GM21515 (cell line): Measurements from ENCODE around the gene ABCA7.

Experiments used
- ATAC-seq: cut with Tn5 transposase; IDR thresholded peaks from one replicate; pipeline ENCODE4 v1.9.1; 2021; ENCODE audit not compliant: unreplicated experiment

Gene ABCA7, protein sequence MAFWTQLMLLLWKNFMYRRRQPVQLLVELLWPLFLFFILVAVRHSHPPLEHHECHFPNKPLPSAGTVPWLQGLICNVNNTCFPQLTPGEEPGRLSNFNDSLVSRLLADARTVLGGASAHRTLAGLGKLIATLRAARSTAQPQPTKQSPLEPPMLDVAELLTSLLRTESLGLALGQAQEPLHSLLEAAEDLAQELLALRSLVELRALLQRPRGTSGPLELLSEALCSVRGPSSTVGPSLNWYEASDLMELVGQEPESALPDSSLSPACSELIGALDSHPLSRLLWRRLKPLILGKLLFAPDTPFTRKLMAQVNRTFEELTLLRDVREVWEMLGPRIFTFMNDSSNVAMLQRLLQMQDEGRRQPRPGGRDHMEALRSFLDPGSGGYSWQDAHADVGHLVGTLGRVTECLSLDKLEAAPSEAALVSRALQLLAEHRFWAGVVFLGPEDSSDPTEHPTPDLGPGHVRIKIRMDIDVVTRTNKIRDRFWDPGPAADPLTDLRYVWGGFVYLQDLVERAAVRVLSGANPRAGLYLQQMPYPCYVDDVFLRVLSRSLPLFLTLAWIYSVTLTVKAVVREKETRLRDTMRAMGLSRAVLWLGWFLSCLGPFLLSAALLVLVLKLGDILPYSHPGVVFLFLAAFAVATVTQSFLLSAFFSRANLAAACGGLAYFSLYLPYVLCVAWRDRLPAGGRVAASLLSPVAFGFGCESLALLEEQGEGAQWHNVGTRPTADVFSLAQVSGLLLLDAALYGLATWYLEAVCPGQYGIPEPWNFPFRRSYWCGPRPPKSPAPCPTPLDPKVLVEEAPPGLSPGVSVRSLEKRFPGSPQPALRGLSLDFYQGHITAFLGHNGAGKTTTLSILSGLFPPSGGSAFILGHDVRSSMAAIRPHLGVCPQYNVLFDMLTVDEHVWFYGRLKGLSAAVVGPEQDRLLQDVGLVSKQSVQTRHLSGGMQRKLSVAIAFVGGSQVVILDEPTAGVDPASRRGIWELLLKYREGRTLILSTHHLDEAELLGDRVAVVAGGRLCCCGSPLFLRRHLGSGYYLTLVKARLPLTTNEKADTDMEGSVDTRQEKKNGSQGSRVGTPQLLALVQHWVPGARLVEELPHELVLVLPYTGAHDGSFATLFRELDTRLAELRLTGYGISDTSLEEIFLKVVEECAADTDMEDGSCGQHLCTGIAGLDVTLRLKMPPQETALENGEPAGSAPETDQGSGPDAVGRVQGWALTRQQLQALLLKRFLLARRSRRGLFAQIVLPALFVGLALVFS (N-terminal part only)

GRCh38 chr19:1039646-1040475 is at the start of gene ABCA7:
TSS of gene ABCA7 (plus strand) at chr19:1040107. CDS start at chr19:1041362, 1,255 bp downstream.
- peak; percentile 66 for ATAC-seq

GRCh38 chr19:990119-990571 is 49.8 kb upstream of the ABCA7 start:
- no peak for ATAC-seq

GRCh38 chr19:990746-991145 is 49.2 kb upstream of the ABCA7 start:
- ATAC-seq, result no peak

GRCh38 chr19:991174-991931 is 48.6 kb upstream of the ABCA7 start:
- ATAC-seq, result no peak

DNA sequence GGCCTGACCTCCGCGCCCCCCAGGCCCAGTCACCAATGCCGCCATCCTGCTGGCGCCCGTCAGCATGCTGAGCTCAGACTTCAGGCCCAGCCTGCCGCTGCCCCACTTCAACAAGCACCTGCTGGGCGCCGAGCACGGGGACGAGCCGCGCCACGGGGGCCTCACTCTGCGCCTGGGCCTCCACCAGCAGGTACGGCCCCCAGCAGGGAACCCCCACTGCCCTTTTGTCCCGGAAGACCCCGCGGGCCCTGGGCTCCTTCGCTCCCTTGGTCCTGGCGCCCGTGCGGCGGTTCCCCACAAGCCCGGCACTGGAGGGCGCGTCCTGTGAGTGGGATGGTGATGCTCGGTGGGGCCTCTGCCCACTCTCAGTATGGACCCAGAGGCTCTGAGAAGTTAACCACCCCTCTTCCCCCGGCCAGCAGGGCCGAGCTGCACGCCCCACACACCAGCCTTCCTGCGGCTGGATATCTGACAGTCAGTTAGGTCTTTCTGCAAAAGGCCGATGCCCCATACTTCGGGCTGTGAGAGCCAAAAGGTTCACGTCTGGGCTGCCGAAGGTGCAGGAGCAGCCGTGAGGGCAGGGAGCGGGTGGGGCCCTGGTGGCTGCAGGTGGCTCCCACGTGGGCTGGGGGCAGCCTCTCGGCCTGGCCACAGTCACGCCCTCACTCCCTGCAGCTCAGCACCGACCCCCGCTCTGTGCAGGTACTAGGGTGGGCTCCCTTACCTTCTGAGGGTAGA is 47.8 kb upstream of the ABCA7 start:
- no peak for ATAC-seq

- ATAC-seq, result no peak
Measured at GRCh38 chr19:992670-993055, 47.2 kb upstream of the ABCA7 start.

- no peak for ATAC-seq
Measured at GRCh38 chr19:993361-993830, 46.5 kb upstream of the ABCA7 start.

- ATAC-seq, result no peak
Measured at GRCh38 chr19:993831-994393, 46.0 kb upstream of the ABCA7 start.

- ATAC-seq, result no peak
Measured at GRCh38 chr19:994516-994915, 45.4 kb upstream of the ABCA7 start.

- no peak for ATAC-seq
Measured at GRCh38 chr19:995051-995827, 44.7 kb upstream of the ABCA7 start.

DNA sequence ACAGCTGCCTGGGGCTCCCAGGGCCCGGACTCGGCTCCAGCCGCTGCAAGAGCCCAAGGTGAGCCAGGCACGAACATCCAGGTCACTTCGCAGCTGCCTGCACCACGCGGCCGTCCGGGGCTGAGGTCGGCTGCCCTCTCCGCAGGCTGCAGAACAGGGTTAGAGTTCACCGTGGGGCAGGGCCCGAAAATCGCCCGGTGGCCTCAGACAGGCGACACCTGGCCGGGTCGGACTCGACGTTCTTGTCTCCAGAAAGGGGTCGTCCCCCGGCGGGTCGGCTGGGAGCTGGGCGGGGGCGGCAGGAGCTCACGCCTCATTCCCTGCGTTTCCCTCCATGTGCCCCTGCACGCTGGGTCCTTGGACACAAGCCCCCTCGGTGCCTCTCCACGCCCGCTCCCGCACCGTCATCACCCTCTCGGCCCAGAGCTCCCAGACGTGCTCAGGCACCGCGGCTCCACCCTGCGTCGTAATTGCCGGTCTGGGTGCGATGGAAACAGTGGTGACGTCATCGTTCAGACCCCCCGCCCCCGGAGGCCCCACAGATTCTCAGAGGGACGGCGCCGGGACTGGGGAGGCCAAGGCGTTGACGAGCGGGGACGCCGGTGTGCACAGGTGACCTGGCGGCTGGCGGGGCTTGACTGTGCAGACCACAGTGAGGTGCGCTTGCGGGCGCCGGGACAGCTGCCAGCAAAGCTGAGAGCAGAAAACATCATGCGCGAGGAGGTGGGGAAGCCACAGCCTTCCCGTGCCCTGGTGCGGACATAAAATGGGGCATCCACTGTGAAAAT is 43.7 kb upstream of the ABCA7 start:
- no peak for ATAC-seq

DNA sequence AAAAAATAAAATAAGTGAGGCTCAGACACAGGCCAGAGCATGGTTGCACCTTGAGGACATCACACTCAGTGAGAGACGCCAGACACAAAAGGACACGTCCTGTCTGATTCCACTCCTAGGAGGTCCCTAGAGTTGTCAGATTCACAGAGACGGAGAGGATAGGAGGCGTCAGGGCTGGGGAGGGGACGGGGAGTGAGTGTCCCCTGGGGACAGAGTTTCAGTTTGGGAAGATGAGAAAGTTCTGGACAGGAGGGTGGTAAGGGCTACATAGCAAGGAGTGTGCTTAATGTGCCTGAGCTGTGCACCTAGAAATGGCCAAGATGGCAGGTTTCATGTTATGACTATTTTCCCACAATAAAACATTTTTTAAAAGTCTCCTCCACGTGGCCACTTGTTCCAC is 41.8 kb upstream of the ABCA7 start:
- ATAC-seq, result no peak

- ATAC-seq, result no peak
Measured at GRCh38 chr19:999379-999719, 40.6 kb upstream of the ABCA7 start.

DNA sequence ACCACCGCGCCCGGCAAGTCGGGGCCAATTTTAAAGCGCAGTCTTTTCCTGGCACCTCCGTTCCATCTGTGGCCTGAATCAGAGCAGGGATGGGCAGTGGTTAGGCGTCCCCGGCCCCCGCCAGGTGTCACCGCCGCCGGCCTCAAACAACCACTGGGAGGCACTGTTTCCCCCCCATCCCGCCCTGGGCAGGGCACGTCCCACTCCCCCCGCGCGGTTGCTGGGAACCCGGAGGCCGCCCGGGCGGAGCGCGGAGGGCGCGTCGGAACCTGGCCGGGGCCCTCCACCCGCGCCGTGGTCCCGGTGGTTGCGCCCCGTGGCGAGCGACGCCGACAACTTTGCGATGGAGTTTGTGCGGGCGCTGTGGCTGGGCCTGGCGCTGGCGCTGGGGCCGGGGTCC is 39.8 kb upstream of the ABCA7 start, which contains the start of gene GRIN3B:
GRIN3B (plus strand) TSS at position 325 of the 400 bp plus-strand sequence; CDS start at position 344, 19 bp downstream.
- ATAC-seq, result no peak

- ATAC-seq, result no peak
Measured at GRCh38 chr19:1000591-1001537, 39.0 kb upstream of the ABCA7 start.
